H1 (cell line): ENCODE results near the gene BRIX1. TPM values are rescaled to one million over a fixed set of nuclear protein-coding genes. Genes with fewer than 3 reads are reported as not detected.

Experiments
- CTCF ChIA-PET: fragments of 300-600 bp; sonication (Branson Sonifier 250); formaldehyde crosslinking; loops from one replicate; lab custom pipeline; 2021; ENCODE audit not compliant: partially characterized antibody; lab: Charles Lee
- POLR2A ChIA-PET: fragments of 300-600 bp; sonication (Branson Sonifier 250); formaldehyde crosslinking; loops from one replicate; lab custom pipeline; 2021; ENCODE audit warnings: inconsistent platforms; ENCODE audit not compliant: partially characterized antibody; lab: Charles Lee
- DNase-seq, 2 experiments: peaks; one replicate each; pipeline versions ENCODE4 v3.0.0 to v3.0.0-alpha.2; 2010 to 2022; ENCODE audit warnings: low spot score in 2 of 2, low read depth in 1 of 2, mixed read lengths in 1 of 2
- FAIRE-seq: peaks from 2 replicates; lab custom pipeline; 2011; peaks lifted over from hg19 to GRCh38; lab: Jason Lieb, UNC
- H2AFZ ChIP-seq: 2 replicates; pipeline ENCODE4 v1.8.1; 2012; ENCODE audit warnings: low read length, inconsistent platforms
- H2AK5ac ChIP-seq: 2 replicates; pipeline ENCODE4 v1.6.1; 2013; ENCODE audit warnings: low read depth, low read length
- H2BK120ac ChIP-seq: replicated peaks from 2 replicates; pipeline ENCODE3; 2013; ENCODE audit warnings: low read depth, low read length, inconsistent platforms
- H2BK12ac ChIP-seq: 2 replicates; pipeline ENCODE4 v1.6.1; 2013; ENCODE audit warnings: low read depth, low read length
- H2BK15ac ChIP-seq: 2 replicates; pipeline ENCODE4 v1.6.1; 2013; ENCODE audit warnings: low read length
- H2BK20ac ChIP-seq: 2 replicates; pipeline ENCODE4 v1.6.1; 2013; ENCODE audit warnings: low read length
- H2BK5ac ChIP-seq: 2 replicates; pipeline ENCODE4 v1.6.1; 2013; ENCODE audit warnings: low read depth, low read length
- H3K14ac ChIP-seq: 2 replicates; pipeline ENCODE4 v1.6.1; 2013; ENCODE audit warnings: inconsistent platforms; ENCODE audit not compliant: insufficient read length
- H3K18ac ChIP-seq: 2 replicates; pipeline ENCODE4 v1.6.1; 2013; ENCODE audit warnings: low read length; ENCODE audit errors: extremely low read depth
- H3K23ac ChIP-seq: 2 replicates; pipeline ENCODE4 v1.6.1; 2013; ENCODE audit warnings: inconsistent platforms; ENCODE audit not compliant: insufficient read length
- H3K23me2 ChIP-seq: 2 replicates; pipeline ENCODE4 v1.6.1; 2013; ENCODE audit warnings: low read depth, low read length
- H3K27ac ChIP-seq: 2 replicates; pipeline ENCODE4 v1.6.1; 2011; ENCODE audit warnings: low read depth, low read length, inconsistent platforms
- H3K27me3 ChIP-seq, 4 experiments: replicated peaks in 1 of 4; 1 replicate in 1 of 4; 2 replicates in 3 of 4; pipeline versions ENCODE4 v1.6.1 to v1.8.1; 2011 to 2013; ENCODE audit warnings: low read length in 3 of 4, mild to moderate bottlenecking in 3 of 4, inconsistent platforms in 2 of 4, mixed read lengths in 2 of 4, moderate library complexity in 1 of 4; ENCODE audit not compliant: control insufficient read depth in 3 of 4, insufficient read depth in 3 of 4; ENCODE audit errors: extremely low read depth in 1 of 4
- H3K36me3 ChIP-seq, 4 experiments: 2 replicates each; pipeline versions ENCODE4 v1.6.1 to v1.8.1; 2011 to 2013; ENCODE audit warnings: mild to moderate bottlenecking in 4 of 4, low read length in 3 of 4, moderate library complexity in 2 of 4, control low read depth in 1 of 4, inconsistent platforms in 1 of 4; ENCODE audit not compliant: insufficient read depth in 4 of 4, control insufficient read depth in 2 of 4
- H3K4ac ChIP-seq: replicated peaks from 2 replicates; pipeline ENCODE3; 2013; ENCODE audit warnings: low read length, low read depth, mixed read lengths, inconsistent platforms; ENCODE audit not compliant: insufficient read length
- H3K4me1 ChIP-seq, 4 experiments: replicated peaks in 1 of 4; 1 replicate in 1 of 4; 2 replicates in 3 of 4; pipeline versions ENCODE4 v1.6.1 to v1.8.1; 2011 to 2013; ENCODE audit warnings: low read length in 3 of 4, inconsistent platforms in 2 of 4, mixed read lengths in 1 of 4; ENCODE audit not compliant: insufficient read depth in 4 of 4, control insufficient read depth in 3 of 4
- H3K4me2 ChIP-seq, 2 experiments: 2 replicates each; pipeline versions ENCODE4 v1.6.1 to v1.8.1; 2011 to 2013; ENCODE audit warnings: low read depth in 2 of 2, low read length in 2 of 2, control low read depth in 1 of 2, inconsistent platforms in 1 of 2, mild to moderate bottlenecking in 1 of 2; ENCODE audit not compliant: insufficient read depth in 1 of 2
- H3K4me3 ChIP-seq, 4 experiments: fragments of 200-600, 300-600 bp in 1 of 4; sonication (generic), shearing (Covaris generic), sonication (Bioruptor Twin) in 1 of 4; 2 replicates each; pipeline versions ENCODE4 v1.5.1 to v1.8.1; 2011 to 2016; ENCODE audit warnings: low read length in 4 of 4, low read depth in 3 of 4, control low read depth in 2 of 4, inconsistent platforms in 2 of 4, mild to moderate bottlenecking in 2 of 4, mixed read lengths in 1 of 4, moderate library complexity in 1 of 4; ENCODE audit not compliant: insufficient read depth in 2 of 4; ENCODE audit errors: extremely low read depth in 1 of 4
- H3K56ac ChIP-seq: replicated peaks from 2 replicates; pipeline ENCODE3; 2013; ENCODE audit warnings: low read depth, mild to moderate bottlenecking, mixed read lengths, low read length, inconsistent platforms; ENCODE audit not compliant: insufficient read length
- H3K79me1 ChIP-seq: 2 replicates; pipeline ENCODE4 v1.6.1; 2013; ENCODE audit warnings: low read depth, low read length, control low read depth
- H3K79me2 ChIP-seq, 2 experiments: 2 replicates each; pipeline versions ENCODE4 v1.6.1 to v1.8.1; 2012 to 2013; ENCODE audit warnings: low read length in 2 of 2, mild to moderate bottlenecking in 2 of 2, inconsistent platforms in 1 of 2; ENCODE audit not compliant: insufficient read depth in 2 of 2, control insufficient read depth in 1 of 2
- H3K9ac ChIP-seq, 4 experiments: replicated peaks in 1 of 4; 1 replicate in 1 of 4; 2 replicates in 3 of 4; pipeline versions ENCODE4 v1.6.1 to v1.8.1; 2011 to 2013; ENCODE audit warnings: low read depth in 3 of 4, low read length in 3 of 4, control low read depth in 2 of 4, mild to moderate bottlenecking in 2 of 4, moderate library complexity in 2 of 4, inconsistent platforms in 1 of 4; ENCODE audit errors: extremely low read depth in 1 of 4
- H3K9me3 ChIP-seq, 2 experiments: 2 replicates each; pipeline versions ENCODE4 v1.6.1 to v1.8.1; 2012 to 2013; ENCODE audit warnings: mild to moderate bottlenecking in 2 of 2, moderate library complexity in 2 of 2, control low read depth in 1 of 2, inconsistent platforms in 1 of 2, low read depth in 1 of 2, low read length in 1 of 2, mixed read lengths in 1 of 2; ENCODE audit not compliant: insufficient read depth in 2 of 2
- H4K20me1 ChIP-seq, 2 experiments: replicated peaks in 1 of 2; 2 replicates each; pipeline versions ENCODE3 to v1.8.1; 2011 to 2013; ENCODE audit warnings: inconsistent platforms in 2 of 2, low read length in 2 of 2, mild to moderate bottlenecking in 1 of 2; ENCODE audit not compliant: insufficient read depth in 2 of 2, control insufficient read depth in 1 of 2
- H4K5ac ChIP-seq: 2 replicates; pipeline ENCODE4 v1.6.1; 2013; ENCODE audit warnings: low read length, low read depth, mixed read lengths, inconsistent platforms; ENCODE audit not compliant: insufficient read length
- H4K8ac ChIP-seq: 2 replicates; pipeline ENCODE4 v1.8.0; 2013; ENCODE audit warnings: mild to moderate bottlenecking, moderate library complexity, low read length, inconsistent platforms; ENCODE audit not compliant: insufficient read depth; ENCODE audit errors: extremely low read depth
- H4K91ac ChIP-seq: replicated peaks from 2 replicates; pipeline ENCODE3; 2013; ENCODE audit warnings: low read length, mixed read lengths, inconsistent platforms; ENCODE audit not compliant: insufficient read length
- JUND ChIP-seq: IDR thresholded peaks from 2 replicates; pipeline ENCODE4 v1.6.1; 2011; ENCODE audit warnings: mild to moderate bottlenecking, improper control_type of control experiment, low read length
- SP4 ChIP-seq: IDR thresholded peaks from 2 replicates; pipeline ENCODE4 v1.6.1; 2012; ENCODE audit warnings: low read length, inconsistent platforms
- TAF7 ChIP-seq: optimal IDR thresholded peaks from 2 replicates; pipeline ENCODE3; 2011; ENCODE audit warnings: low read depth, mild to moderate bottlenecking, inconsistent platforms, low read length, moderate library complexity, borderline replicate concordance
- TBP ChIP-seq: IDR thresholded peaks from 2 replicates; pipeline ENCODE4 v1.6.1; 2011; ENCODE audit warnings: low read depth, low read length, improper control_type of control experiment
- WGBS, 2 experiments: shearing (Covaris generic) in 1 of 2; methylation state at CpG; one replicate each; pipeline versions ENCODE4 v1.1.6 to v1.1.7; 2013 to 2015; ENCODE audit warnings: low lambda C conversion rate in 2 of 2, mixed read lengths in 2 of 2, inconsistent platforms in 1 of 2, low coverage in 1 of 2, missing lambda C conversion rate in 1 of 2; ENCODE audit not compliant: insufficient replicate concordance in 2 of 2, insufficient coverage in 1 of 2, insufficient read length in 1 of 2; ENCODE audit errors: extremely low coverage in 1 of 2, missing lambda C conversion rate in 1 of 2; 5-methylcytosine and 5-hydroxymethylcytosine counted together
- polyA plus RNA-seq, 7 experiments: library from polyadenylated mRNA; depleted of rRNA in 3 of 7; stranded (reverse) in 5 of 7; unstranded in 2 of 7; fragments of >200 nt in 5 of 7; fragments of 200-250 nt in 2 of 7; gene quantifications; 1 replicate in 5 of 7; 2 replicates in 1 of 7; 4 replicates in 1 of 7; pipeline versions ENCODE4 v1.2.1 to v1.2.3, GENCODE V29; 2011 to 2013; ENCODE audit warnings: missing spikeins in 2 of 7, mixed read lengths in 2 of 7
- total RNA-seq: library from RNA; stranded (reverse); fragmentation: NEBNext Ultra II Directional; extraction: Animal tissue kit (Norgen Biotek cat#: 25700); gene quantifications from 2 replicates; pipeline ENCODE4 v1.2.1, GENCODE V29; 2021

The BRIX1 gene
- total and polyA plus RNA-seq, 2 of the 8 experiments (the other 6 are each of a cell fraction or from before 2014, with no cell fraction given), result 26.9 to 71.7 TPM

- Histone ChIP-seq H3K23me2 (no peaks in the 10 kb centered on the region), H3K56ac (no peak overlapping the region), H3K4me3 (no peak overlapping the region), H4K20me1 (no peaks in the 10 kb centered on the region), H2AFZ (no peak overlapping the region), H3K79me2 (no peaks in the 10 kb centered on the region), H2BK12ac (no peak overlapping the region), H4K8ac (no peak overlapping the region), H3K9ac (no peak overlapping the region), H4K91ac (no peak overlapping the region), H2AK5ac (no peak overlapping the region), H3K18ac (no peak overlapping the region), H4K5ac (no peak overlapping the region), H3K27ac (no peak overlapping the region), H3K4ac (no peak overlapping the region), H3K4me1 (peaks cover 0 to 3% (median 0%) of the 10 kb centered on the region in 4 experiments; a peak in 1 of 7 replicates), H2BK120ac (no peak overlapping the region), H2BK15ac (no peak overlapping the region), H3K36me3 (peaks cover 0 to 2% (median 0%) of the 10 kb centered on the region in 4 experiments; a peak in 1 of 8 replicates), H3K79me1 (no peaks in the 10 kb centered on the region; the same call in 1 of the 2 replicates), H3K9me3 (no peaks in the 10 kb centered on the region), H2BK20ac (no peak overlapping the region), H3K23ac (no peak overlapping the region), H2BK5ac (no peak overlapping the region), H3K27me3 (no peaks in the 10 kb centered on the region), H3K14ac (no peak overlapping the region), H3K4me2 (no peak overlapping the region)
- DNase-seq, result no peak
- CTCF ChIA-PET, result interaction anchor here (0.6 to 2.4 kb wide), 8 partner anchors 10 to 417 kb away, joined by 3 to 13 read pairs (median 4); no protein-coding TSS in a partner anchor
- POLR2A ChIA-PET, result interaction anchor here (0.7 to 1.4 kb wide), 3 partner anchors 10 to 54 kb away, joined by 3 read pairs; partner anchors contain the start of gene TTC23L
- no peak for FAIRE-seq
- WGBS, 2 experiments, result 93% methylated on average over 6 of the region's 6 CpGs; no CpG with 5 or more reads in 1 of the 2 experiments
- TF ChIP-seq TBP (no peak), JUND (no peak), TAF7 (no peak), SP4 (no peak)
These were observed 23.1 kb upstream of the BRIX1 start for GRCh38 chr5:34892414-34892813.
